HG03460 (cell line): ENCODE measurements around the gene UPF1.

Experiments
- ATAC-seq: cut with Tn5 transposase; IDR thresholded peaks from one replicate; pipeline ENCODE4 v1.9.1; 2021; ENCODE audit not compliant: unreplicated experiment

Gene UPF1

GRCh38 chr19:18834644-18834984 is 2.9 kb downstream of the UPF1 start:
- ATAC-seq: no peak

- ATAC-seq: no peak
These were observed 7.9 kb downstream of the UPF1 start for GRCh38 chr19:18839465-18840287.

- ATAC-seq: no peak
These were observed 8.8 kb downstream of the UPF1 start for GRCh38 chr19:18840288-18841267.

- ATAC-seq: no peak
These were observed 9.6 kb downstream of the UPF1 start for GRCh38 chr19:18841400-18841799.

- ATAC-seq: no peak
These were observed 10.4 kb downstream of the UPF1 start for GRCh38 chr19:18842166-18842565.

- ATAC-seq: no peak
These were observed 12.2 kb downstream of the UPF1 start for GRCh38 chr19:18843960-18844359.

- no peak for ATAC-seq
These were observed 13.1 kb downstream of the UPF1 start for GRCh38 chr19:18844806-18845329.

GRCh38 chr19:18845961-18846360 is 14.2 kb downstream of the UPF1 start:
- no peak for ATAC-seq

- ATAC-seq: no peak
These were observed 15.2 kb downstream of the UPF1 start for GRCh38 chr19:18846862-18847548.

- ATAC-seq: no peak
These were observed 16.0 kb downstream of the UPF1 start for GRCh38 chr19:18847549-18848463.

- ATAC-seq: no peak
These were observed 17.3 kb downstream of the UPF1 start for GRCh38 chr19:18848878-18849661.

- no peak for ATAC-seq
These were observed 18.2 kb downstream of the UPF1 start for GRCh38 chr19:18849838-18850400.

- no peak for ATAC-seq
These were observed 19.0 kb downstream of the UPF1 start for GRCh38 chr19:18850471-18851375.

GRCh38 chr19:18851673-18852325 is 20.0 kb downstream of the UPF1 start:
- ATAC-seq: no peak

- ATAC-seq: no peak
These were observed 20.9 kb downstream of the UPF1 start for GRCh38 chr19:18852648-18853047.

- ATAC-seq: no peak
These were observed 22.1 kb downstream of the UPF1 start for GRCh38 chr19:18853755-18854427.

- ATAC-seq: no peak
These were observed 23.2 kb downstream of the UPF1 start for GRCh38 chr19:18854982-18855381.
